GM21528 (cell line): Measurements from ENCODE around the gene CAMK2B.

Source experiments
- ATAC-seq: cut with Tn5 transposase; IDR thresholded peaks from one replicate; pipeline ENCODE4 v1.9.1; 2021; ENCODE audit warnings: mild to moderate bottlenecking, moderate library complexity; ENCODE audit not compliant: unreplicated experiment, low FRiP score

Gene CAMK2B

DNA sequence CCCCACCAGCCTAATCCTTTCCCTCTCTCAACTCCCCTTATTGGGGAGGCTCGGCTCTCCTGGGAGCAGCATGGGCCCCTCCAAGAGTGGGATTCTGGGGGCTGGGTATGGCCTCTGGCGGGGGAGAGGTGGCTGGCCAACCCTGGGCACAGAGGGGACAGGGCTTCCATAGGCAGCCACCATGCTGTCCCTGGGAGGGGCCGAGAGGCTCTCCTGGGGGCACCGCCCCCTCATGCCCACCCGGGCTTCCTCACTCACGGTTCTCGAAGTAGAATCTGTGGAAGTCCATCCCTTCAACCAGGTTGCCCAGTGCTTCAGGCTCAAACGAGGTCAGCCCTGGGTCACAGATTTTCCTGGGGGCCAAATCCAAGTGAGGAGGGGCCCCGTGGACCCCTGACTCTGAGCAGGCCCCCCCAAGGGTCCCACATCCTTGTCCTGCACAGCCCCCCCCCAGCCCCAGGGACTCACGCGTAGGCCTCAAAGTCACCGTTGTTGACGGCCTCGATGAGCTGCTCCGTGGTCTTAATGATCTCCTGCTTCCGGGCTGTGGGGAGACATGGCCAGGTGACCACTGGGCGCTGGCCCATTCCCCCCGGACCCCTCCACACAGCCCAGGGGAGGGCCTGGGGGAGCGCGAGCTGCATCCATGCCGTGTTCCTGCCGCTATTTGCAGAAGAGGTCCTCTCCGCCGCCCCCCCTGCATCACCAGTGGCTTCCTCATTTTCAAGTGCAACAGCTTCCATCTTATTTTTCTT, 104.9 kb downstream of the CAMK2B start:
- ATAC-seq: no peak

DNA sequence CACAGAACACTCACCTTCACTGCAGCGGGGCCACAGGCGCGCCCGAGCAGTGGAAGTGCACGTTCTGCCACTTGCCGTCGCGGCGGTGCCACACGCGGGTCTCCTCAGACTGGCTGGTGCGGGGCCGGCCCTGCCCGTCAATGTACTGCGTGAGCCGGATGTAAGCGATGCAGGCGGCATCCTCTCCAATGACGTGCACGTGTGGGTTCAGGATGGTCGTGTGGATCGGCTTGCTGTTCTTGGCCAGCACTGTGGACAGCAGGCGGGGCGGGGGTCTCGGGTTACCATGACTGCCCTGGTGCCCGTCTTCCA, 105.4 kb downstream of the CAMK2B start:
- ATAC-seq: no peak

DNA sequence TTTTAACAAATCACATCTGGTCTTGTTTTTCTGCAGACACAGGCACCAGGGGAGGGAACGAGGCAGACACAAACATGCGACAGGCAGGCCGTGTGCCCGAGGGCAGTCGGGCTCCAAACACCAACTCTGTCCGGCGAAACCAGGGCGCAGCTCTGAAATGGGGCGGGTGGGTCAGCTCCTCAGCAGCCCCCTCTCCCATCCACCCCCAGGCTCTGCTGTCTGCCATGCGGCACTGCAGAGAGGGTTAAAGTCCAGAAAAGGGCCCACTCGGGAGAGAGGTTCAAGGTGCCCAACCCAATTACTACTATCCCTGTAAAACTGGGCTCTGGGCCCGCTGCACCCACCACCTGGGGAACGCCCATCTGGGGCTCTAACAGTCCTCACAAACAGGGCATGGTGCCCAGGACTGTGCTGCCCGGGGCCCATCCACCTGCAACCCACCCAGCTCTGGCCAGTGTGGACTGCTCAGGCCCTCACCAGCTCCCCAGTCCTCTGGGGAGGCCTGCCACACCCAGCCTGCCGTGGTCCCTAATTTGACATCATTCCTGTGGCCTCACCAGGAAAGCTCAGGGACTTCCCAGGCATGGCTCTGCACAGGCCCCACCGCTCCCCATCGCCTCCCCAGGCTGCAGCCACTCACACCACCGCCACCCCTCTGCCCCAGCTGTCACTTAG, 105.9 kb downstream of the CAMK2B start:
- ATAC-seq: no peak

DNA sequence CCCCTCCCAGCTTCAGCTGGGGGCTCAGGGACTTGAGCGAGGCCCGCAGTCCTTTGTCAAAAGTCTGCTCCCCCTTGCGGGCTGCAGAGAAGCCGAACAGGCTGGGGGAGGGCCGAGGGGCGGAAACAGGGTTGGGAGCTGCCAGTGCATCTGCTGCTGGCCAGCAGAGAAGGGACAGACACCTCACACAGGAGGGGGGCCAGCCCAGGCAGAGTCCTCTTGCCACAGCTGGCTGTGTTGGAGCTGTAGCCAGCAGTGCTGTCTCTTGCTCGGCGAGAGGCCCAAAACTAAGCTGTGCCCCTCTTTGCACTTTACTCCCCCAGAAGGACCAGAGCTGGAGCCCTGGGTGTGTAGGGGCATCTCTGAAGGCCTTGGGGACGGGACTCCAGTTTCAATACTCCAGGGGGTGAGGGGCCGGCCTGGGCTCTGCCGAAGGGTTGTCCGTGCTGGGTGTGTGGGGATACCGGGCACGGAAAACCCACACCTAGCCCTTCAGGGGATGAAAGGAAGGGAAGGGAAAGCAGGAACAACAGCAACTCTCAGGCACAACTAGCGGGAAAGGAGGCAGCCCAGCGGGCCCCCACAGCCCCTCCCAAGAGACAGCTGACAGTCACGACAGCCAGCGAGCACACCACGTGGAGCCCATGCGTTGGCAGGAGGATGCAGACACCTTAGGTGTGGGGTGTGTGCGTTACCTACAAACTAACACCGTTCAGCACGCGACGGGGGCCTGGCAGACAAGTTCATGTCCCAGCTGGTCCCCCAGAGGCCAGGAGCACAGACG, 106.8 kb downstream of the CAMK2B start:
- no peak for ATAC-seq

DNA sequence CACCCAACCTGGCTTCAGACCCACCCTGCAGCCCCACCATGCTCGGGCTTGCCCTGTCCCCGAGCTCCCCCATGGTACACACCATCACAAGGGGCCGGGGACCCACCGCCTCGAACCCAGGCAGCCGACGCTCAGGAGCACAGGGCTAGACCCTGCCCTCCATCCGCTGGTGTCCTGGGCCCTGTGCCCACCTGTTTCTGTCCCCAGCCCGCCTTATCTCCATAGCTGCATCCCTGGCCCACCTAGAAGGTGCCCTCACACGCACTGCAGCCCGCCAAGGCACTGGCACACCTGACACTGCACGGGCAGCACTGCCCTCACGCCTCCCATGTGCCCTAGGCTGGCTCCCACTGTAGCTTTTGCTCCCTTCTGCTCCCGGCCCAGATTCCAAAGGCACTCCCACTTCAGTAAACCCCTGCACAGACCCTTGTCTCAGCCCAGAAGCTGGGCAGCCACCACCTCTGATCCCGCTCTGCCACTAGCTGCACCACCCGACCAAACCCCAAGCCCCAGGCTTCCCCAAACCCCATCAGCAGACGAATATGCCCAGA, 107.5 kb downstream of the CAMK2B start:
- ATAC-seq: no peak

DNA sequence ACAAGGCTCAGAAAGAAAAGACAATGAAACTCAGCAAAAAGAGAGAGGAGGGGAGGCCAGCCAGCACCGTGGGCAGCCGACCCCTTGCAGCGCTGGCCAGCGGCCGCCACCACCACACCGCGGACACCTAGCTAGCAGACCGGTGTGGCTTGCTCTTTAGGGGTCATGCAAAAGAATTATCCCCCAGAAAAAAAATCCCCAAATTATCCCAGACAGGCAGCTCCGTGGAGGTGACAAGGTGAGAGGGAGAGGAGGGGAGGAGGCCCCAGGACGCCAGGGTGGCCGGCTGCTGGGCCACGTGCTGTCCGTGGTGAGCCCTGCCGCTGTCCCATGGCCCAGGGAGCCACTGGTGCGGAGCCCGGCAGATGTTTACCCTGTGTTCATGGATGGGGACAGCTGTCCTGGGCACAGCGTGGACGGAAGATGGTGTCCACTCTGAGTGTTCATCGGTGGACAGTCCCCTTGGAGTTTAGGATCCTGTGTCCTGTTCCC, 108.1 kb downstream of the CAMK2B start:
- no peak for ATAC-seq

DNA sequence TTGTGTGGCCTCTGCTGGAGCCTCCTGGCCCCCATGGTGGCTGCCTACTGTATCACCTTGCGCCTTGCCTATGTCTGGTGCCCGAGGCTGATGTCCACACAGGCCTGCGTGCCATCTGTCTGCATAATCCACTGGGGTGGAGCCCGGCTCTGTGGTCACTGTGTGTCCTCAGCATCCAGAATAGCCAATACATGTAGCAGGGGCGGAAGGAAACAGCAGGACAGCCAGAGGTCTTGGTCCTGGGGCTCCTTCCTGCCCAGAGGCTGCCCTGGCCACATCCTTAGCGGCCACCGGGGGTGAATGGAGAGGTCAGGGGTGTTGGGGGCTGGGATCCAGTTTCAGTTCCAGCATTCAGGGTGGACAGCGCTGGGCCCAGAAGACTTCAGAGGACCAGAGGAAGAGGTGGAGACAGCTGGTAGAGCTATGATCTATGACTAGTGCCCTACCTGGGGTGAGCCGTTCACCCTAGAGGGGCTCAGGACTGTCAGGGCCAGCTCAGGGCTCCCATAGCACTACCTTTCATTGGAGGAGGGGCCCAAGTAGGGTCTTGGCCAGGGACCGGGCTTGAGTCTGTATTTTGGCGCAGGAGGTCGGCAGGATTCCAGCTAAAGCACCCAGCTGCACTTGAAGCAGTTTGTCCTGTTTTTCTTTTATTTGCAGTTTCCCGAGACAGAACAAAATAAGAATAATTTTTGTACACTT, 108.7 kb downstream of the CAMK2B start:
- ATAC-seq: no peak

DNA sequence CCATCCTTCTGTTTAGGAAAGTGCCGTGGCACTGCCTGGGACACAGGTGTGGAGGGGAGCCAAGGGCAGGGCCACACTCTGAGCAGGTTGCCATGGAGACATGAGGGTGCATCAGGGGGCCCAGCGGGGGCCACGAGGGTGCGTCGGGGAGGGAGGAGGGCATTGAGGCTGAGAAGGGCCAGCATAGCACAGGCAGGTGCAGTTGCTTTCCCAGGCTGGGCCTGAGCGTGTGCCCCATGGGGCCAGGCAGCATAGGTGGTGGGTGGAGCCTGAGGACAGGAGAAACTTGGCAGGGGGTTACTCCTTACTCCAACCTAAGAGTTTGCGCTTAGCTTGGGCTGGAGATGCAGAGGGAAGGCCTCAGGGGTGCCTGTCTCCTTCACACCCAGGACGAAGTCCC, 109.4 kb downstream of the CAMK2B start:
- ATAC-seq: no peak

DNA sequence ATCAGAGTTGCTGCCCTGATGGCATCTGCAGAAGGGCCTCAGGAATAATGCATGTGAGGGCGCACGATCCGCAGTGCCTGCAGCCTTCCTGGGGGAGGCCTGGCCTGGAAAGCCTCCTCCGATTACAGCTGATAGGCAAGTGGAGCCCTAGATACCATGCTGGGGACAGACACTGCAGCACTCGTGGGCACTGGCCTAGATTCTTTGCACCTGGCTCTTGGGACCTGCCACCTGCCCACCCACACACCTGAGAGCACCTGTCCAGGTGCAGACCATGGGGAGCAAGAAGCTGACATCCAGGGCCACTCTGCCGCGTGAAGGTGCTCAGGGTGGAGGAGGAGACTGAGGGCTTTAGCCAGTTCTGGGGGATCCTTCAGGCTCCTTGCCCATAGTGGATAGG, 109.9 kb downstream of the CAMK2B start:
- ATAC-seq: no peak

DNA sequence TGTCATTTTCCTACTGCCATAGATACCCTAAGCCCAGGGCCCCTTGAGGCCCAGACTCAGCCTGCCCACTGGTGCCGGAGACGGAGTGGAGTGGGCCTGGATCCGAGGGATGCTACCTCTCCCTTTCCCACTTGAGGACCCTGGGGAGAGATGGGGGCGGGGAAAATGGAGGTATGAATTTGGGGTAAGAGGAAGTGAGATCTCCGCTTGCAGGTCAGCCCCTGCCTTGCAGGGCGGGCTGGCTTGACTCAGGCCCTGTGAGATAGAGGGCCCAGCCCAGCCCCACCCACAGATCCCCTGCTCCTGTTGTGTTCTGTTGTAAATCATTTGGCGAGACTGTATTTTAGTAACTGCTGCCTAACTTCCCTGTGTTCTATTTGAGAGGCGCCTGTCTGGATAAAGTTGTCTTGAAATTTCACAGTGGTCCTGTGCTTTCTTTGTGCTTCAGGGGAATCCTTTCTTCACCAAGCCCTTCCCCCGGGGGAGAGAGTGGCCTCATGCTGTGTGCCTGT, 111.5 kb downstream of the CAMK2B start:
- ATAC-seq: no peak

DNA sequence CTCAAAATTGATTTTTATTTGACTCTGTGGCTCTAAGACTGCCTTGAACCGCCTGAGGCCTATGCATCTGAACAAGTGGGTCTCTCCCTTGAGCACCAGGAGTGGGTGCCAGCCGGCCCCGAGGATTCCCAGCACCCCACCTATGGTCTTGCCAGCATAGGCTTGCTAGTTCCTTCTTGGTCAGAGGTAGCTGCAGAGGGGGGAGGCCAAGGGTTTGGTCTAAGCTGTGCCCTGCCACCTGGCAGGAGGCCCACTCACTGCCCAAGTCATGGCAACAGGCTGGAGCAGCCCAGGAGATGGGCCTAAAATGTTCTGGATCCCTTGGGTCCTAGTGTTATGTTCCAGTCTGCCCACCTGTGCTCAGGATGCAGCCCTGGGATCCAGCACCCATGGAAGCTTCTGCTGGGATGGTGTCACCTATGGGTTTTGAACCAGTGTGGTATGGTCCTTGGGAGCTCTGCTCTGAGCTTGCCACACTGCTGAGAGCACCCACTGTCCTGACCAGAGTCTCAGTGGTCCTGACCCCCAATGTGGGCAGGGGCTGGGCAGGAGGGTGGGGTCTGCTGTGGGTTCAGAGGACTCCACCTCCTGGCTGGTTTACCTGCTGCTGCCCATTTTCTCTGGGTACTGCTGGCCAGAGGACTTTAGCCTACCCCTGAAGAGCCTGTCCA, 112.1 kb downstream of the CAMK2B start:
- no peak for ATAC-seq

DNA sequence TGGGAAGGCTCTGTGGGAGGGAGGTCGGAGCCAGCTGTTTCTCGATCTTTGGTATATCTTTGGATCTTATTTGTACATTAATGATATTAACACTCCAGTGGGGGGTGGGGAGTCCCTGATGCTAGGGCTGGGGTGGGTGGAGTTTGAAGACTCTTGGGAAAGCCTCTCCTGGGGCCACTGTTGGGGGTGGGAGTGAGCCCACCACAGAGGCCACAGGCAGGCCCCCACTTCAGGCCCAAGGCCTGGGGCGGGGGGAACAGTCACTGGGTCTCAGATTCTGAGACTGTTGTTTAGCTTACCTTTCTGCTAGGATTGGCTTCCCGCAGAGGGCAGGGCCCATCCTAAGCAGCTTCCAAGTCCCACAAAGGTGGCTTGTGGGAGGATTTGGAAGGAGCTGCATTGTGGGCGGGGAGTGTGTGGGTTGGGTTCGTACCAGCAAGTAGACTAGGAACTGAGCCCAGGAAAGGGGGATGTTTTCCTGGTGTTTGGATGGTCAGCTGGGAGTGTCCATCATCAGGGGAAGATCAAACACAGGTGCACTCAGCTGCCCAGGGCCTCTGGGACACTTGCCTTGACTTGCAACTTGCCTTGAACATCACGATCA, 112.7 kb downstream of the CAMK2B start:
- ATAC-seq: no peak

DNA sequence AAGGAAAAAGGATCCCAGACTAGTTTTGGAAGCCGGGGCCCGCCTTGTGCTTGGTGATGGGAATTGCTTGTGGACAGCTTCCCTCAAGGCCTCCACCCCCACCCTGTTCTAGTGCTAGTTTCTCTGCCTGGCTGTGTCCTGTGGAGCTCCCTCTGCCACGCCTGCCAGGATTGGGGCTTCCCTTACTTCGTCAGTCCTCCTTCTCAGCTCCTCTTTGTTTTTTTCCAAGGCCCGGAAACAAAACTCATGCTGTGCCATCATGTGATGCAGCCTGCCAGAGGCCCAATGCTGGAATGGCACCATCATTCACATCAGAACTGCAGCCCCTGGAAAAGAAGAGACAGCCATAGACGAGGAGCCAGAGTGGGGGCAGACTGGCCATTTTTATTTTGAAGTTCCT, 113.4 kb downstream of the CAMK2B start:
- no peak for ATAC-seq

DNA sequence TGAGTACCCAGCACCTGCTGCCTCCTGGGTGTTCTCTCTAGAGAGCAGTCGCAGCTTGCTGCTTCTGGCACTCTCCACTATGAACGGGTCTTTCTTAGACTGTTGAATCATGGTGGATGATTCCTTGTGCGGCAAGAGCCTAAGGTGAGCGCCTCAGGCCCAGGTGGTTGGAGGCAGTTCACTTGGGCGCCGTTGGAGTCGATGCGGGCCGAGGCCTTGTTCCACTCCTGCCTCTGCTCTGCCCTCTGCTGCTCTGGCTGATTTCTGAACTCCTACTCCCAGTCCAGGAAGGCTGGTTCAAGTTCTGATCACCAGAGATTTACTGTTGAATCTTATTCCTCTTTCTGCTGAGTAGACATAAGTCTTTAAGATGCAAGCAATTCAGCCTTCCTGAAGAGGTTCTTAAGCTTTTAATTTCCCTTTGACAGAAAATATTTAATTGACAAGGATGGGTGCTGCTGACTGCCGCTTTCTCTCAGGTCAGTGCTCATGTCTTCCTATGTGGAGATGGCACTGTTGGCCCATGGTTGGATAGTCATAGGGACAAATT, 114.2 kb downstream of the CAMK2B start:
- no peak for ATAC-seq

DNA sequence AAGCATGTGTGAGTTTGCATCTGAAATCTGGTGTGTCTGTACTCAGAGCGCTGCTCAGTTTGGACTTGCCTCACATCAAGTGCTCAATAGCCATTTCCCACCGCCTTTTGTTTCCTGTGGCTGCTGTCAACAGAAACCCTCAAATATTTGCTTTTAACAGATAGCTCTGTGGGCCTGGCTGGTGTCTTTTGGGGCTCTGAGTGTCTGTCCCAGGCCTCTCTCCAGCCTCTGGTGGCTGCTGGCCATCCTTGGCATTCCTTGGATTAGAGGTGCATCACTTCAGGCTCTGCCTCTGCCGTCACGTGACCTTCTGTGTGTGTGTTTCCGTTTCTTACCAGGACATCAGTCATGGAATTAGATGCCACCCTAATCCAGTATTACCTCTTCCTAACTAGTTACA, 115.3 kb downstream of the CAMK2B start:
- ATAC-seq: no peak

DNA sequence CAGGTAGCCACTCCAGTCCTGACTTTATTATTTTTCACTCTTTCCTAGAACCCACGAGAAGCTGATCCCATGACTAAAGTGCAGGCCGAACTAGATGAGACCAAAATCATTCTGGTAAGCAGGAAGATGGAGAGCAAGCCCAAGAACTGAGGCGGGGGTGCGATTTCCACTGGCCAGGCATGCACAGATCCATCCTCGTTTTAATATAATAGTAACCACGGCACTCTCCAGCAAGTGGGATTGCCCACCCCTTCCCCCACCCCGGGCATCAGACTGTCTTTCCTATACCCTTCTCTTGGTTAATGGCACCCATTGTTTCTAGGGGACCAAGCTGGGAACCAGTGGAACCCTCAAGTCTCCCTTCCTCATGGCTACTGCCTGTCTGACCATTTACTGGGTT, 117.3 kb downstream of the CAMK2B start:
- ATAC-seq: no peak

DNA sequence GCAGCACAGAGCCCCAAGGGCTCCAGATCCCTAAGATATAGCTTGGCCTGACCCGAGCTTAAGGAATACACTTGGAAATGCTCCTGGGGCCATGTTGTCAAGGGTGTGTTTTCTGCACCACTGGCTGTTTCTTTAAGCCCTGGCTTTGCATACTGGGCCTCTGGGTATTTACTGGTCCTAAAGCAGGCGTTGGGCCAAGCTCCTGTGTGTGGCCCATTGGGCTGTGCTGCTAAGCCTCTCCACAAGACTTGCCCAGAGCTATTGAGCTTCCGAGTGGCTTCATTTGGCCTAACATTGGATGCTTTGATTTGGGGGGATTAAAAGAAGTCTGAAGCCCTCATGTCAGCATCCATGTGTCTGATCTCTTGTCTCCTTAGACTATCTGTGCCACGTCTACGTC, 119.4 kb downstream of the CAMK2B start:
- ATAC-seq: no peak

DNA sequence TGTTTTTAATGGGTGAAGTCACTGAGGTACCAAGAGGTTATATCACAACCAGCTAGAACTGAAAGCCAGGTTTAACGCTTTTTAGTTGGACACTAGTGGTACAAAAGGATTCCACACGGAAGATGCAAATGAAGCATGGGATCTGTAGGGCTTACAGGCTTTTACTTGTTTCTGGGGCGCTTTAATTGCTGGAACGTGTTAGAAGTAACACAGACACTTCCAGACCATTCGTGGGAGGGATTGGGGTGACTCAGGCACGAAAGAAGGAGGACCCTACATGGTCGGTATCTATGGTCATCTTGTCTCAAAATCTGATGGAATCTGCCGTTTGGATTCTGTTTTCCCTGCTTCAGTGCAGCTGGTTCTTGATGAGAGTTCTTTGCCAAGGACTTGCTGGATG, 123.6 kb downstream of the CAMK2B start:
- no peak for ATAC-seq
